ENCODE results near the gene TCERG1L.
"Not testable (repeated sequence)": the region's sequence is repeated elsewhere in the genome, so short reads cannot be mapped to it uniquely, and the experiment has no call there.

The TCERG1L gene

GRCh38 chr10:131184503-131184902 lies 127.0 kb downstream of the TCERG1L start:
- ATAC-seq (no peak), DNase-seq (no peak)

GRCh38 chr10:131183546-131184045 lies 127.9 kb downstream of the TCERG1L start:
- ATAC-seq = no peak
- DNase-seq = no peak

- no peak for ATAC-seq
- no peak for DNase-seq
Measured at GRCh38 chr10:131181456-131181855, 130.1 kb downstream of the TCERG1L start.

GRCh38 chr10:131180740-131181415 lies 130.6 kb downstream of the TCERG1L start:
- no peak for ATAC-seq

GRCh38 chr10:131180086-131180485 lies 131.4 kb downstream of the TCERG1L start:
- ATAC-seq (no peak), DNase-seq (no peak)

More at GRCh38 chr10:131180740-131181415, 130.6 kb downstream of the TCERG1L start:
- DNase-seq = no peak

- no peak for DNase-seq
Measured at GRCh38 chr10:131179361-131179760, 132.2 kb downstream of the TCERG1L start.

GRCh38 chr10:131178521-131179331 lies 132.8 kb downstream of the TCERG1L start:
- no peak for ATAC-seq
- no peak for DNase-seq

More at GRCh38 chr10:131179361-131179760, 132.2 kb downstream of the TCERG1L start:
- no peak for ATAC-seq

GRCh38 chr10:131177431-131178327 lies 133.8 kb downstream of the TCERG1L start:
- DNase-seq = no peak
- ATAC-seq = no peak

GRCh38 chr10:131176907-131177306 lies 134.6 kb downstream of the TCERG1L start:
- DNase-seq = no peak
- no peak for ATAC-seq

GRCh38 chr10:131176324-131176723 lies 135.2 kb downstream of the TCERG1L start:
- not testable (repeated sequence) for ATAC-seq, DNase-seq

- ATAC-seq = no peak
Measured at GRCh38 chr10:131175891-131176290, 135.6 kb downstream of the TCERG1L start.

GRCh38 chr10:131174651-131175540 lies 136.6 kb downstream of the TCERG1L start:
- no peak for ATAC-seq

More at GRCh38 chr10:131175891-131176290, 135.6 kb downstream of the TCERG1L start:
- no peak for DNase-seq

GRCh38 chr10:131174211-131174565 lies 137.3 kb downstream of the TCERG1L start:
- ATAC-seq (no peak), DNase-seq (no peak)

More at GRCh38 chr10:131174651-131175540, 136.6 kb downstream of the TCERG1L start:
- DNase-seq = no peak

- DNase-seq = no peak
- ATAC-seq = no peak
Measured at GRCh38 chr10:131173484-131174210, 137.9 kb downstream of the TCERG1L start.

GRCh38 chr10:131172433-131172832 lies 139.1 kb downstream of the TCERG1L start:
- no peak for DNase-seq
- ATAC-seq = no peak

GRCh38 chr10:131169146-131169545 lies 142.4 kb downstream of the TCERG1L start:
- no peak for DNase-seq

GRCh38 chr10:131168238-131168875 lies 143.2 kb downstream of the TCERG1L start:
- no peak for ATAC-seq

More at GRCh38 chr10:131169146-131169545, 142.4 kb downstream of the TCERG1L start:
- ATAC-seq = no peak

GRCh38 chr10:131167036-131167860 lies 144.3 kb downstream of the TCERG1L start:
- ATAC-seq = peak; percentile 9
- DNase-seq = no peak

More at GRCh38 chr10:131168238-131168875, 143.2 kb downstream of the TCERG1L start:
- no peak for DNase-seq

GRCh38 chr10:131166486-131166885 lies 145.0 kb downstream of the TCERG1L start:
- DNase-seq = no peak
- ATAC-seq = no peak

Measured in stimulated activated naive CD8-positive, alpha-beta T cell treated with anti-CD3 and anti-CD28 coated beads, Interleukin-15, Interleukin-2, amounts not matched to agents 100 U/mL and 50 U/mL, for 24 hours (primary cell).